Natural killer cell (primary cell): ENCODE measurements around the gene NME3. TPM values are rescaled to one million over a fixed set of nuclear protein-coding genes. Genes with fewer than 3 reads are reported as not detected.

ENCODE experiments used
- ATAC-seq, 3 donors: fragments of 150-1000 bp in 2 of 3; fragments of 200-7000 bp in 1 of 3; cut with Tn5 transposase; 1 replicate in 1 of 3; 2 replicates in 2 of 3; pipeline ENCODE4 v1.10.0; 2021; ENCODE audit warnings: mild to moderate bottlenecking in 2 of 3, moderate library complexity in 2 of 3
- DNase-seq, 2 donors: peaks; one replicate each; pipeline versions ENCODE4 v3.0.0 to v3.0.0-alpha.2; 2013 to 2021; ENCODE audit warnings: mixed read lengths in 1 of 2
- H3K27ac ChIP-seq: one replicate; pipeline ENCODE4 v1.5.1; 2013; ENCODE audit warnings: mild to moderate bottlenecking, low read length
- H3K27me3 ChIP-seq: one replicate; pipeline ENCODE4 v1.6.1; 2013; ENCODE audit warnings: low read length; ENCODE audit not compliant: control insufficient read depth, insufficient read depth
- H3K36me3 ChIP-seq: one replicate; pipeline ENCODE4 v1.6.1; 2013; ENCODE audit warnings: low read length; ENCODE audit not compliant: control insufficient read depth, insufficient read depth
- H3K4me1 ChIP-seq: one replicate; pipeline ENCODE4 v1.6.1; 2013; ENCODE audit warnings: low read length; ENCODE audit not compliant: control insufficient read depth, insufficient read depth
- H3K4me3 ChIP-seq: one replicate; pipeline ENCODE4 v1.5.1; 2013; ENCODE audit warnings: low read length
- H3K9me3 ChIP-seq: one replicate; pipeline ENCODE4 v1.6.1; 2013; ENCODE audit warnings: low read length; ENCODE audit not compliant: control insufficient read depth, insufficient read depth
- H3K27ac Mint-ChIP-seq, 2 donors: one replicate each; pipeline ENCODE4 v1.8.0; 2022; ENCODE audit warnings: mild to moderate bottlenecking in 2 of 2, mixed read lengths in 2 of 2, moderate library complexity in 1 of 2
- H3K27me3 Mint-ChIP-seq, 2 donors: one replicate each; pipeline ENCODE4 v1.8.0; 2022; ENCODE audit warnings: low read depth in 2 of 2, mixed read lengths in 2 of 2
- H3K36me3 Mint-ChIP-seq: one replicate; pipeline ENCODE4 v1.8.0; 2022; ENCODE audit warnings: mixed read lengths
- H3K4me1 Mint-ChIP-seq, 2 donors: one replicate each; pipeline ENCODE4 v1.8.0; 2022; ENCODE audit warnings: mixed read lengths in 2 of 2
- H3K4me3 Mint-ChIP-seq: one replicate; pipeline ENCODE4 v1.8.0; 2022; ENCODE audit warnings: mild to moderate bottlenecking, moderate library complexity, mixed read lengths
- H3K9me3 Mint-ChIP-seq, 2 donors: one replicate each; pipeline ENCODE4 v1.8.0; 2022; ENCODE audit warnings: mixed read lengths in 2 of 2
- CTCF ChIP-seq: fragments of 200-600 bp; IDR thresholded peaks from one replicate; pipeline ENCODE4 v1.8.0; 2022; ENCODE audit warnings: antibody characterized with exemption
- WGBS: methylation state at CpG from one replicate; pipeline ENCODE4 v1.1.7; 2013; ENCODE audit warnings: missing lambda C conversion rate; ENCODE audit not compliant: insufficient coverage; 5-methylcytosine and 5-hydroxymethylcytosine counted together
- intact Hi-C: fragments of 100-400 bp; cut with micrococcal nuclease; formaldehyde crosslinking; loops from one replicate; pipeline ENCODE4 v1.14.2; 2022
- total RNA-seq, 4 donors: library from RNA; stranded (reverse); fragments of 120-200 nt in 1 of 4; gene quantifications; one replicate each; pipeline versions ENCODE4 v1.2.3 to v1.2.4, GENCODE V29; 2013 to 2022

NME3 gene
- total RNA-seq, 3 donors from 2014 or later (not counting 1 experiment from before 2014, with no cell fraction given), result 40.6 to 50.3 (median 46.2) TPM

DNA sequence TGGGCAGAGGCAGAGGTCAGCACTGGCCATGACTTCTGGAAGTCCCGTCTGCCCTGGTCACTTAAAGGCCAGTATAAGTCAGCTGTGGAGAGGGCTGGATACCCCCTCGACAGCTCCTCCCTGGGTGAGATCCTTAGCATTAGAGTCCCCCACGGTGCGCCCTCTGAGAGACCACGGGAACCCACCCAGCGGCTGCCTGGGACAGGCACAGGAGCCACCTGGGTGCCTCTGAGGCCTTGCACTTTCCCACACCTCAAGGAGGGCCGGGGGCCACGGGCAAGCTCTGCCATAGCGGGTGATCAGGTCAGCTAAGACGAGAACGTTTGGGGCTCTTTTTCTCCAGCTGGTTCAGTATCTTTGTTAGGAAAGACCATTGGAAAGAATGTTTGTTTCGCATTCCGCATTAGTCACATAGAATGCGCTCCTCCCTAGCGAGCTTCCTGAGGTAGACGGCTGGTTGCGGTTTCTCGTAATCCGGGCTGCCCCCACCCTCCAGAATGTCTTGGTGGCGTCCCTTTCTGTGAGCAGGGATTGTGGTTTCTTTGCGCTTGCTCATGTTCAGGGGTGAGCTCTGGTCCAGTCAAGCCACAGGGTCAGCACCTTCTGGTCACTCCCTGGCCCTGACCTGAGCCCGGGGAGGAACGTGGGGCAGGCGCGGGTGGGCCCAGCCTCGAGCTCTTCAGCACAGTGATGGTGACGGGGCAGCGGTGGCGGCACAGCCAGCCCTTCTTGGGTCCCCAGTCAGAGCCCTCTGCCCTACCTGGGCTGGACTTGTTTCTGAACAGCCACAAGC lies 25.2 kb downstream of the NME3 start:
- no peaks in the 10 kb centered on the region for H3K4me1 ChIP-seq
- no peaks in the 10 kb centered on the region for H3K9me3 ChIP-seq
- no peak overlapping the region for H3K4me3 ChIP-seq
- Mint-ChIP-seq H3K4me3 (no peak overlapping the region), H3K4me1 (peaks cover 7% of the 10 kb centered on the region in 2 donors), H3K36me3 (peaks cover 5% of the 10 kb centered on the region), H3K27ac (no peak overlapping the region), H3K9me3 (no peaks in the 10 kb centered on the region), H3K27me3 (no peaks in the 10 kb centered on the region)
- TF ChIP-seq CTCF, result no peak
- H3K36me3 ChIP-seq, result peaks cover 59% of the 10 kb centered on the region
- intact Hi-C loops, result no loop called here
- H3K27ac ChIP-seq, result no peak overlapping the region
- ATAC-seq, result no peak
- DNase-seq, result no peak
- WGBS, result 97% methylated on average over 29 of the region's 29 CpGs
- no peaks in the 10 kb centered on the region for H3K27me3 ChIP-seq

DNA sequence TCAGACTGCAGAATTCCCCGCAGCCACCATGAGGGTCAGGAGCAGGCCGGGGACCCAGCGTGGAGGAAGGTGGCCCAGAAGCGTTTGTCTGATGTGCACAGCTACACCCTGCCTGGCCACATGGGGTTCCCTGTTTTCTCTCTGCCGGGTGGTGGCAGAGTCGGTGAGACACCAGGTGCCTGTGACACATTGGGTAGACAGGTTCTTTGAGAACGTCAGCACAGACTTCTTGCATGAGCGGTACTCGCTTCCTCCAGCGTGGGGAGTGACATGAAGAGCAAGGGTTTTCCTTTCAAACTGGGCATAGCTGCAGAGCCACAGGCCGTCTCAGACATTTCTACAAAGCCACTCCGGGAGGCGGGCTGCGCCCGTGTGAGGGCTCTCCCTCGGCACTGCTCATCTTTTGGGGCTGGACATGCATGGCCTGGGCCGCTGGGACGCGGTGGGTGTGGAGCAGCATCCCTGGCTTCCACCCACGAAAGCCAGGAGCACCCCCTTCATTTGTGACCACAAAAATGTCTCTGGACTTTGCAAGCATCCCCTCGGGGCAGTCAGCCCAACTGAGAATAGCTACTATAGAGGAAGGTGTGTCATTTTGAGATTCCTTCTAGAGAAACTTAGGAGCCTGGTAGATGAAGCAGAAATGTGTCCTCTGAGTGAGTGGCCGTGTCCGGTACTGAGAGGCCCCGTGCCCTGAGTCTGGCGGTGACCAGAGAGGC lies 26.0 kb downstream of the NME3 start:
- Histone ChIP-seq H3K4me3 (no peak overlapping the region), H3K27me3 (no peaks in the 10 kb centered on the region), H3K4me1 (no peaks in the 10 kb centered on the region), H3K9me3 (no peaks in the 10 kb centered on the region), H3K27ac (no peak overlapping the region), H3K36me3 (peaks cover 60% of the 10 kb centered on the region)
- no peak for TF ChIP-seq CTCF
- intact Hi-C loops, result no loop called here
- DNase-seq (no peak), ATAC-seq (no peak)
- no peak overlapping the region for H3K4me3 Mint-ChIP-seq
- H3K27me3 Mint-ChIP-seq, result no peaks in the 10 kb centered on the region
- 94% methylated on average over 25 of the region's 25 CpGs for WGBS
- H3K9me3 Mint-ChIP-seq, result no peaks in the 10 kb centered on the region
- peak overlapping the region in 1 of 2 donors; percentile 32 for H3K27ac Mint-ChIP-seq
- peaks cover 5% of the 10 kb centered on the region for H3K36me3 Mint-ChIP-seq
- peaks cover 7% of the 10 kb centered on the region in 2 donors for H3K4me1 Mint-ChIP-seq

- H3K4me1 ChIP-seq, result no peaks in the 10 kb centered on the region
- Mint-ChIP-seq H3K27ac (peak overlapping the region in 1 of 2 donors; percentile 32), H3K4me1 (peaks cover 7% of the 10 kb centered on the region in 2 donors), H3K27me3 (no peaks in the 10 kb centered on the region), H3K9me3 (no peaks in the 10 kb centered on the region), H3K36me3 (peaks cover 5% of the 10 kb centered on the region), H3K4me3 (no peak overlapping the region)
- no peak for ATAC-seq
- intact Hi-C loops, result no loop called here
- H3K36me3 ChIP-seq, result peaks cover 55% of the 10 kb centered on the region
- no peak overlapping the region for H3K4me3 ChIP-seq
- no peak for TF ChIP-seq CTCF
- DNase-seq, result no peak
- 95% methylated on average over 19 of the region's 24 CpGs for WGBS
- no peaks in the 10 kb centered on the region for H3K27me3 ChIP-seq
- no peak overlapping the region for H3K27ac ChIP-seq
- H3K9me3 ChIP-seq, result no peaks in the 10 kb centered on the region
Observed at GRCh38 chr16:1744338-1744840, 27.0 kb downstream of the NME3 start.
